HEK293 (cell line): Measurements from ENCODE around the gene MPC1L.

Source experiments
- CTCF ChIA-PET: fragments of 350-600 bp; formaldehyde crosslinking; extraction: SDS; loops from one replicate; lab custom pipeline; 2021; ENCODE audit warnings: antibody characterized with exemption; lab: Yijun Ruan, JAX
- POLR2A ChIA-PET: fragments of 300-600 bp; formaldehyde crosslinking; extraction: SDS; loops from one replicate; lab custom pipeline; 2020; ENCODE audit warnings: antibody characterized with exemption, inconsistent platforms; lab: Yijun Ruan, JAX
- H3K27ac ChIP-seq: fragments of 200-500 bp; sonication (Bioruptor generic); 2 replicates; pipeline ENCODE4 v1.5.1; 2014; ENCODE audit warnings: low read depth, low read length, control low read depth, inconsistent platforms; ENCODE audit errors: extremely low read depth
- H3K36me3 ChIP-seq, 2 experiments: fragments of 200-500 bp in 1 of 2; sonication (Bioruptor generic) in 1 of 2; 1 replicate in 1 of 2; 2 replicates in 1 of 2; pipeline ENCODE4 v1.5.1; 2014 to 2017; ENCODE audit warnings: inconsistent platforms in 2 of 2, low read length in 2 of 2; ENCODE audit not compliant: control insufficient read depth in 2 of 2, insufficient read depth in 1 of 2
- H3K4me1 ChIP-seq: fragments of 200-500 bp; sonication (Bioruptor generic); 2 replicates; pipeline ENCODE4 v1.5.1; 2014; ENCODE audit warnings: mild to moderate bottlenecking, low read length, inconsistent platforms; ENCODE audit not compliant: control insufficient read depth, insufficient read depth
- H3K4me3 ChIP-seq: 2 replicates; pipeline ENCODE4 v1.5.1; 2011; ENCODE audit warnings: low read depth, mild to moderate bottlenecking, control low read depth, low read length, moderate library complexity
- H3K9me3 ChIP-seq: fragments of 200-500 bp; sonication (Bioruptor generic); 2 replicates; pipeline ENCODE4 v1.5.1; 2014; ENCODE audit warnings: low read depth, low read length, inconsistent platforms; ENCODE audit not compliant: control insufficient read depth, insufficient read depth
- GLI4 ChIP-seq: fragments of 450-650 bp; formaldehyde crosslinking; IDR thresholded peaks from 2 replicates; pipeline ENCODE4 v1.5.1; 2016; ENCODE audit warnings: missing biosample characterization, missing genetic modification characterization
- GLIS2 ChIP-seq: fragments of 450-650 bp; formaldehyde crosslinking; IDR thresholded peaks from 2 replicates; pipeline ENCODE4 v1.5.1; 2016; ENCODE audit warnings: missing biosample characterization, missing genetic modification characterization
- HOXD13 ChIP-seq: sonication (generic); formaldehyde crosslinking; IDR thresholded peaks from 2 replicates; pipeline ENCODE4 v1.8.0; 2022; ENCODE audit warnings: missing genetic modification reagents, borderline replicate concordance
- IKZF3 ChIP-seq: fragments of 450-650 bp; IDR thresholded peaks from 2 replicates; pipeline ENCODE4 v1.5.0; 2018; ENCODE audit warnings: missing biosample characterization, mild to moderate bottlenecking, missing genetic modification characterization, moderate library complexity
- KLF10 ChIP-seq: fragments of 450-650 bp; IDR thresholded peaks from 2 replicates; pipeline ENCODE4 v1.5.1; 2018; ENCODE audit warnings: missing biosample characterization, mild to moderate bottlenecking, missing genetic modification characterization
- KLF16 ChIP-seq: fragments of 450-650 bp; formaldehyde crosslinking; IDR thresholded peaks from 2 replicates; pipeline ENCODE4 v1.5.1; 2017; ENCODE audit warnings: missing biosample characterization, missing genetic modification characterization
- PRDM10 ChIP-seq: fragments of 450-650 bp; formaldehyde crosslinking; IDR thresholded peaks from 2 replicates; pipeline ENCODE4 v1.5.1; 2016; ENCODE audit warnings: missing biosample characterization, missing genetic modification characterization
- PRDM6 ChIP-seq: fragments of 450-650 bp; formaldehyde crosslinking; IDR thresholded peaks from 2 replicates; pipeline ENCODE4 v1.5.1; 2017; ENCODE audit warnings: missing biosample characterization, missing genetic modification characterization
- SP3 ChIP-seq: fragments of 450-650 bp; formaldehyde crosslinking; IDR thresholded peaks from 2 replicates; pipeline ENCODE4 v1.5.1; 2016; ENCODE audit warnings: missing biosample characterization, missing genetic modification characterization
- ZBTB49 ChIP-seq: fragments of 450-650 bp; formaldehyde crosslinking; IDR thresholded peaks from 2 replicates; pipeline ENCODE4 v1.5.1; 2016; ENCODE audit warnings: missing biosample characterization, missing genetic modification characterization, low read depth
- ZNF114 ChIP-seq: fragments of 450-650 bp; formaldehyde crosslinking; IDR thresholded peaks from 2 replicates; pipeline ENCODE4 v1.5.0; 2017; ENCODE audit warnings: missing biosample characterization, missing genetic modification characterization
- ZNF362 ChIP-seq: fragments of 450-650 bp; formaldehyde crosslinking; IDR thresholded peaks from 2 replicates; pipeline ENCODE4 v1.5.1; 2016; ENCODE audit warnings: missing biosample characterization, missing genetic modification characterization
- ZNF37A ChIP-seq: fragments of 450-650 bp; IDR thresholded peaks from 2 replicates; pipeline ENCODE4 v1.5.1; 2018; ENCODE audit warnings: missing biosample characterization, missing genetic modification characterization
- ZNF391 ChIP-seq: fragments of 450-650 bp; formaldehyde crosslinking; IDR thresholded peaks from 2 replicates; pipeline ENCODE4 v1.5.1; 2016; ENCODE audit warnings: low read depth, missing biosample characterization, missing genetic modification characterization, borderline replicate concordance
- ZNF404 ChIP-seq: fragments of 450-650 bp; formaldehyde crosslinking; IDR thresholded peaks from 2 replicates; pipeline ENCODE4 v1.5.1; 2017; ENCODE audit warnings: missing biosample characterization, missing genetic modification characterization
- ZNF518A ChIP-seq: fragments of 450-650 bp; formaldehyde crosslinking; conservative IDR thresholded peaks from 2 replicates; pipeline ENCODE4 v1.5.1; 2016; ENCODE audit warnings: low read depth, missing biosample characterization, missing genetic modification characterization
- ZNF544 ChIP-seq: fragments of 450-650 bp; formaldehyde crosslinking; IDR thresholded peaks from 2 replicates; pipeline ENCODE4 v1.5.0; 2017; ENCODE audit warnings: missing biosample characterization, missing genetic modification characterization
- ZNF610 ChIP-seq: fragments of 450-650 bp; formaldehyde crosslinking; IDR thresholded peaks from 2 replicates; pipeline ENCODE4 v1.5.1; 2016; ENCODE audit warnings: missing biosample characterization, missing genetic modification characterization, borderline replicate concordance
- ZNF645 ChIP-seq: fragments of 450-650 bp; formaldehyde crosslinking; IDR thresholded peaks from 2 replicates; pipeline ENCODE4; 2016; ENCODE audit warnings: missing biosample characterization, missing genetic modification characterization

MPC1L gene

GRCh38 chrX:40661489-40661888 is 38.3 kb downstream of the MPC1L start:
- peaks cover 80 to 89% of the 10 kb centered on the region in 2 experiments for H3K36me3 ChIP-seq
- no peak overlapping the region for H3K4me3 ChIP-seq
- H3K9me3 ChIP-seq: no peaks in the 10 kb centered on the region
- ChIA-PET CTCF (interaction anchor here (0.6 to 6.8 kb wide), 3 partner anchors 9 to 105 kb away, joined by 3 to 54 read pairs (median 9); no protein-coding TSS in a partner anchor), POLR2A (no interaction called here)
- TF ChIP-seq ZNF391: no peak
- TF ChIP-seq PRDM6 (tag by site-specific recombination): no peak
- TF ChIP-seq ZBTB49 (tag by site-specific recombination): no peak
- TF ChIP-seq ZNF37A (tag by site-specific recombination): no peak
- no peak for TF ChIP-seq IKZF3 (tag by site-specific recombination)
- no peak for TF ChIP-seq ZNF518A (tag by site-specific recombination)
- no peak for TF ChIP-seq ZNF544 (tag by site-specific recombination)
- no peak for TF ChIP-seq HOXD13
- TF ChIP-seq ZNF114 (tag by site-specific recombination): no peak
- TF ChIP-seq ZNF645 (tag by site-specific recombination): no peak
- TF ChIP-seq ZNF610 (tag by site-specific recombination): no peak
- no peaks in the 10 kb centered on the region for H3K4me1 ChIP-seq
- H3K27ac ChIP-seq: no peak overlapping the region

- no peak overlapping the region for H3K27ac ChIP-seq
- no peaks in the 10 kb centered on the region for H3K9me3 ChIP-seq
- H3K4me1 ChIP-seq: no peaks in the 10 kb centered on the region
- CTCF ChIA-PET: interaction anchor here (0.6 to 6.8 kb wide), 5 partner anchors 10 to 131 kb away, joined by 3 to 54 read pairs (median 5); no protein-coding TSS in a partner anchor
- no peak overlapping the region for H3K4me3 ChIP-seq
- POLR2A ChIA-PET: no interaction called here
- H3K36me3 ChIP-seq: peaks cover 87 to 92% of the 10 kb centered on the region in 2 experiments
- TF ChIP-seq ZNF404 (tag by site-specific recombination) (no peak), KLF16 (tag by site-specific recombination) (no peak), ZNF37A (tag by site-specific recombination) (no peak), KLF10 (tag by site-specific recombination) (no peak), ZNF544 (tag by site-specific recombination) (no peak), GLI4 (tag by site-specific recombination) (no peak), SP3 (tag by site-specific recombination) (no peak), PRDM10 (tag by site-specific recombination) (no peak), GLIS2 (tag by site-specific recombination) (no peak), ZNF362 (tag by site-specific recombination) (no peak)
These were observed 40.0 kb downstream of the MPC1L start for GRCh38 chrX:40663078-40663740.
